Panc1 (cell line): Measurements from ENCODE around the gene UPF3A. TPM values are rescaled to one million over a fixed set of nuclear protein-coding genes. Genes with fewer than 3 reads are reported as not detected.

ENCODE experiments used
- ATAC-seq: fragments of 200-7000 bp; cut with Tn5 transposase; 2 replicates; pipeline ENCODE4 v1.9.1; 2020; ENCODE audit warnings: mild to moderate bottlenecking, moderate library complexity
- BruUV-seq: library from RNA; stranded (reverse); fragments of 400-500 nt; replicated peaks from 2 replicates; lab custom pipeline; 2021; lab: Mats Ljungman, UMichigan
- CTCF ChIA-PET: fragments of 300-600 bp; sonication (Branson Sonifier 250); formaldehyde crosslinking; loops from one replicate; lab custom pipeline; 2022; ENCODE audit warnings: antibody characterized with exemption; lab: Charles Lee
- POLR2A ChIA-PET: fragments of 300-600 bp; sonication (Branson Sonifier 250); formaldehyde crosslinking; loops from one replicate; lab custom pipeline; 2022; ENCODE audit warnings: antibody characterized with exemption; lab: Charles Lee
- DNase-seq: peaks from one replicate; pipeline ENCODE4 v3.0.0-alpha.2; 2010; ENCODE audit warnings: low read depth, low spot score
- H3K27ac ChIP-seq: 2 replicates; pipeline ENCODE4 v1.5.1; 2011; ENCODE audit warnings: mild to moderate bottlenecking, low read length, inconsistent platforms
- H3K27me3 ChIP-seq: fragments of 200-500 bp; sonication (Bioruptor generic); 2 replicates; pipeline ENCODE4 v1.6.0; 2014; ENCODE audit warnings: low read length, inconsistent platforms; ENCODE audit not compliant: control insufficient read depth, insufficient read depth
- H3K36me3 ChIP-seq: fragments of 200-500 bp; sonication (Bioruptor generic); 2 replicates; pipeline ENCODE4 v1.5.1; 2014; ENCODE audit warnings: inconsistent platforms, mild to moderate bottlenecking, low read length, moderate library complexity; ENCODE audit not compliant: control insufficient read depth, insufficient read depth
- H3K4me1 ChIP-seq: 2 replicates; pipeline ENCODE4 v1.5.1; 2011; ENCODE audit warnings: inconsistent platforms, mild to moderate bottlenecking, low read length, moderate library complexity; ENCODE audit not compliant: control insufficient read depth, insufficient read depth
- H3K4me3 ChIP-seq, 2 experiments: 2 replicates each; pipeline ENCODE4 v1.5.1; 2011 to 2012; ENCODE audit warnings: low read depth in 2 of 2, low read length in 2 of 2, mild to moderate bottlenecking in 2 of 2, inconsistent platforms in 1 of 2, moderate library complexity in 1 of 2
- H3K9me3 ChIP-seq: fragments of 200-500 bp; sonication (Bioruptor generic); 2 replicates; pipeline ENCODE4 v1.5.1; 2014; ENCODE audit warnings: low read depth, mild to moderate bottlenecking, inconsistent platforms, low read length, moderate library complexity; ENCODE audit not compliant: control insufficient read depth, insufficient read depth
- CTCF ChIP-seq: fragments of 450-650 bp; IDR thresholded peaks from 2 replicates; pipeline ENCODE4 v1.5.1; 2017; ENCODE audit warnings: mild to moderate bottlenecking
- POLR2AphosphoS5 ChIP-seq: IDR thresholded peaks from 2 replicates; pipeline ENCODE4 v1.6.1; 2012; ENCODE audit warnings: mild to moderate bottlenecking, low read depth, low read length, moderate library complexity
- REST ChIP-seq, 2 experiments: IDR thresholded peaks; 2 replicates each; pipeline ENCODE4 v1.6.1; 2011 to 2012; ENCODE audit warnings: low read depth in 2 of 2, control low read depth in 1 of 2, low read length in 1 of 2, mild to moderate bottlenecking in 1 of 2, moderate library complexity in 1 of 2; ENCODE audit not compliant: insufficient read depth in 1 of 2
- SIN3A ChIP-seq: IDR thresholded peaks from 2 replicates; pipeline ENCODE4 v1.6.1; 2012; ENCODE audit warnings: low read depth, mild to moderate bottlenecking, low read length, moderate library complexity, borderline replicate concordance; ENCODE audit not compliant: insufficient read depth
- TCF7L2 ChIP-seq: IDR thresholded peaks from 2 replicates; pipeline ENCODE4 v1.6.1; 2011; ENCODE audit warnings: mild to moderate bottlenecking, low read depth, low read length, inconsistent platforms
- in situ Hi-C: cut with HindIII; loops from 2 replicates; pipeline ENCODE4 v1.10.0; 2016; ENCODE audit warnings: low sequenced_read_pairs, low pct_unique_long_range_greater_than_20kb
- intact Hi-C: fragments of 100-400 bp; cut with micrococcal nuclease; formaldehyde crosslinking; loops from one replicate; pipeline ENCODE4 v1.10.0; 2022; ENCODE audit not compliant: unreplicated experiment
- total RNA-seq: library from RNA; stranded (reverse); gene quantifications from one replicate; pipeline ENCODE4 v1.2.1, GENCODE V29; 2021; ENCODE audit not compliant: unreplicated experiment

UPF3A gene
- total RNA-seq, 1 experiment from 2014 or later, result 36.3 TPM

- H3K9me3 ChIP-seq, result no peaks in the 10 kb centered on the region
- CTCF ChIA-PET, result no interaction called here
- no TSS peak for BruUV-seq
- TF ChIP-seq TCF7L2 (no peak), SIN3A (no peak)
- ATAC-seq, result no peak
- DNase-seq, result no peak
- intact Hi-C loops, result no loop called here
- peak overlapping the region; percentile 80 to 87 for H3K4me3 ChIP-seq
- peaks cover 16% of the 10 kb centered on the region for H3K36me3 ChIP-seq
- in situ Hi-C loops, result no loop called here
- H3K27me3 ChIP-seq, result no peaks in the 10 kb centered on the region
- H3K4me1 ChIP-seq, result 0 out of 2 replicates have a peak, but pooled peaks cover 4% of the 10 kb centered on the region
- POLR2A ChIA-PET, result no interaction called here
- H3K27ac ChIP-seq, result peak overlapping the region; percentile 74
Measured at GRCh38 chr13:114236227-114236626, 45.2 kb upstream of the UPF3A start.

- ChIA-PET CTCF (no interaction called here), POLR2A (no interaction called here)
- Histone ChIP-seq H3K4me3 (no peak overlapping the region), H3K27me3 (no peaks in the 10 kb centered on the region), H3K27ac (no peak overlapping the region), H3K4me1 (0 out of 2 replicates have a peak, but pooled peaks cover 4% of the 10 kb centered on the region), H3K9me3 (no peaks in the 10 kb centered on the region), H3K36me3 (peaks cover 19% of the 10 kb centered on the region)
- in situ Hi-C loops (no loop called here), intact Hi-C loops (no loop called here)
- BruUV-seq, result no TSS peak
- ATAC-seq (no peak), DNase-seq (no peak)
- TF ChIP-seq SIN3A (no peak), TCF7L2 (no peak), REST (IDR thresholded peaks at IDR 0.05; ENCODE audit: insufficient read depth in 1 of 2, low read depth in 2 of 2, low read length in 1 of 2) (no peak), POLR2AphosphoS5 (no peak), CTCF (no peak)
Measured at GRCh38 chr13:114237415-114238112, 43.8 kb upstream of the UPF3A start.

GRCh38 chr13:114241918-114242317 lies 39.5 kb upstream of the UPF3A start:
- Histone ChIP-seq H3K9me3 (no peaks in the 10 kb centered on the region), H3K27me3 (no peaks in the 10 kb centered on the region), H3K4me1 (no peaks in the 10 kb centered on the region), H3K27ac (no peak overlapping the region), H3K36me3 (peaks cover 46% of the 10 kb centered on the region), H3K4me3 (no peak overlapping the region)
- POLR2A ChIA-PET, result no interaction called here
- no peak for DNase-seq
- in situ Hi-C loops (no loop called here), intact Hi-C loops (no loop called here)
- TF ChIP-seq TCF7L2 (no peak), CTCF (no peak), POLR2AphosphoS5 (no peak), REST (IDR thresholded peaks at IDR 0.05; ENCODE audit: insufficient read depth in 1 of 2, low read depth in 2 of 2, low read length in 1 of 2) (no peak), SIN3A (no peak)
- BruUV-seq, result no TSS peak
- ATAC-seq, result no peak
- CTCF ChIA-PET, result no interaction called here
